ENCODE data around the gene PPP1R27.
A peak's percentile ranks its signal among the peaks of the same experiment; 100 is the strongest.

Gene PPP1R27

GRCh38 chr17:81821603-81822311 lies 13.1 kb downstream of the PPP1R27 start:
- TF ChIP-seq, protein P1, sequence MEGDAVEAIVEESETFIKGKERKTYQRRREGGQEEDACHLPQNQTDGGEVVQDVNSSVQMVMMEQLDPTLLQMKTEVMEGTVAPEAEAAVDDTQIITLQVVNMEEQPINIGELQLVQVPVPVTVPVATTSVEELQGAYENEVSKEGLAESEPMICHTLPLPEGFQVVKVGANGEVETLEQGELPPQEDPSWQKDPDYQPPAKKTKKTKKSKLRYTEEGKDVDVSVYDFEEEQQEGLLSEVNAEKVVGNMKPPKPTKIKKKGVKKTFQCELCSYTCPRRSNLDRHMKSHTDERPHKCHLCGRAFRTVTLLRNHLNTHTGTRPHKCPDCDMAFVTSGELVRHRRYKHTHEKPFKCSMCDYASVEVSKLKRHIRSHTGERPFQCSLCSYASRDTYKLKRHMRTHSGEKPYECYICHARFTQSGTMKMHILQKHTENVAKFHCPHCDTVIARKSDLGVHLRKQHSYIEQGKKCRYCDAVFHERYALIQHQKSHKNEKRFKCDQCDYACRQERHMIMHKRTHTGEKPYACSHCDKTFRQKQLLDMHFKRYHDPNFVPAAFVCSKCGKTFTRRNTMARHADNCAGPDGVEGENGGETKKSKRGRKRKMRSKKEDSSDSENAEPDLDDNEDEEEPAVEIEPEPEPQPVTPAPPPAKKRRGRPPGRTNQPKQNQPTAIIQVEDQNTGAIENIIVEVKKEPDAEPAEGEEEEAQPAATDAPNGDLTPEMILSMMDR (IDR thresholded peaks at IDR 0.05; ENCODE audit: low read length, missing control alignments): peak; percentile 39
- no peak overlapping the region for H3K4me3 ChIP-seq (replicated peaks; ENCODE audit: low read depth, low read length)
- DNase-seq (ENCODE audit: low read depth): peak; percentile 48

DNA sequence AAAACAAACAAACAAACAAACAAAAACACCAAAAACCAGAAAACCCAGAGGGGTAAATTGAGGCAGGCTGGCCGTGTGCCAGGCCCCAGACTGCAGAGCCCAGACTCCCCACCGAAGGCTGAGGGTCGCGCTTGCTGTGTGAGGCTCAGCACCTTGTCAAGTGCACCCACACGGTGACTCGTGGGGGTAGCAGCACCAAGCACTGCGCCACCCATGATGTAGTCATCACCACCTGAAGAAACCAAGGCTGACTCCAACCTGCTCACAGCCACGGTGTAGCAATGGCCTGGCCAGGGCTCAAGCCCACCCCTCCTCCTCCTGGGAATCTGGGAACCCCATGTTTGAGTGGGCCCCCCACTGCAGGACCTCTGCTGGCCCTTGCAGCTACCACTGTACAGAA lies 13.7 kb downstream of the PPP1R27 start:
- no peak overlapping the region for H3K4me3 ChIP-seq (replicated peaks; ENCODE audit: low read depth, low read length)
- TF ChIP-seq, protein P1 (IDR thresholded peaks at IDR 0.05; ENCODE audit: low read length, missing control alignments): no peak
- no peak for DNase-seq (ENCODE audit: low read depth)

DNA sequence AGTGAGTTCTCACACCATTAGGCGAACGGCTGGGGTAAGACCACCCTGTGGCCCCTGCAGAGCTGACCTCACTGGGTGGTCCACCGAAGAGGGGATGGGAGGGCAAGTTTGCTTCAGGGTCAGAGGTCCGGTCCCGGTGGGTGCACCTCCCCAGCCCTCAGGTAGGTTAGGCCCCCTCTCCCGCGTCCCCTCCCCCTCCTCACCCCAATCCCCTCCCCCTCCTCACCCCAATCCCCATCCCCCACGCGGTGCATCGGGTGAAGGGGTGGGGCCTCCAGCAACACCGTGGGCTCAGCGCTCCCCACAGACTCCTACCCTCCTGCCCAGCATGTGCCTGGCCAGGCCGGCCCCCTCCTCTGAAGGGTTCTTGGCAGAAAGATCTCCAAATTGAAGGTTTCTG lies 15.1 kb downstream of the PPP1R27 start:
- no peak for DNase-seq (ENCODE audit: low read depth)
- TF ChIP-seq, protein P1 (IDR thresholded peaks at IDR 0.05; ENCODE audit: low read length, missing control alignments): no peak
- no peak overlapping the region for H3K4me3 ChIP-seq (replicated peaks; ENCODE audit: low read depth, low read length)

GRCh38 chr17:81817758-81818147 lies 17.1 kb downstream of the PPP1R27 start:
- TF ChIP-seq, protein P1 (IDR thresholded peaks at IDR 0.05; ENCODE audit: low read length, missing control alignments): no peak
- no peak for DNase-seq (ENCODE audit: low read depth)

DNA sequence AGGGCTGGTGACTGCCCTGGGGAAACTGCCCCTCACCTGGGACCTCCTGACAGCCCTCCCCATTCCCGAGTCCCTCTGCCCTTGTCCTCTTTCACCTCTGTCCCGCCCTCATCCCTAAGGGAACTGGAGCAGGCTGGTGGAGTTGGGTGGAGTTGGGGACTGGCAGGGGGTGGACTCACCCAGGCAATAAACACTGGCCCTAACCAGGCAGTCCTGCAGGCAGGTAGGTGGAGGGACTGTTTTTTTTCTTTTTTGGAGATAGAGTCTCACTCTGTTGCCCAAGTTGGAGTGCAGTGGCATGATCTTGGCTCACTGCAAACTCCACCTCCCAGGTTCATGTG lies 19.2 kb downstream of the PPP1R27 start:
- H3K4me3 ChIP-seq (replicated peaks; ENCODE audit: low read depth, low read length): no peak overlapping the region
- DNase-seq (ENCODE audit: low read depth): no peak
- TF ChIP-seq, protein P1 (IDR thresholded peaks at IDR 0.05; ENCODE audit: low read length, missing control alignments): no peak

More at GRCh38 chr17:81817758-81818147, 17.1 kb downstream of the PPP1R27 start:
- no peak overlapping the region for H3K4me3 ChIP-seq (replicated peaks; ENCODE audit: low read depth, low read length)

GRCh38 chr17:81814748-81815645 lies 19.9 kb downstream of the PPP1R27 start:
- no peak overlapping the region for H3K4me3 ChIP-seq (replicated peaks; ENCODE audit: low read depth, low read length)
- DNase-seq (ENCODE audit: low read depth): no peak
- TF ChIP-seq, protein P1 (IDR thresholded peaks at IDR 0.05; ENCODE audit: low read length, missing control alignments): no peak
